ENCODE measurements around the gene INS. TPM values are rescaled to one million over a fixed set of nuclear protein-coding genes. Genes with fewer than 3 reads are reported as not detected.

INS gene
- total and polyA plus RNA-seq, 10 of the 15 experiments (the other 5 are each of a cell fraction or from before 2014, with no cell fraction given): not detected

DNA sequence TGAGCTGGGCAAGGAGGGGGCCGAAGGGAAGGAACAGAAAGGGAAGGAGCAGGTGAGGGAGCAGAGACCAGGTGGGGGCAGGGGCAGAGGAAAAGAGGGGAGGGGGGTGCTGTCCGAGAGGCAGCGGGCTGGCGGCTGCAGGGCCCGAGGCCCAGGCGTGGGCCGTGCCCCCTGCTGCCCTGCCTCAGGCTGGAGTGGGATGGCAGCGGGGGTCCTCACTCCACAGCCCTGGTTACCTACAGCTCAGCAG is 24.1 kb downstream of the INS start:
- Histone ChIP-seq H3K9ac (ENCODE audit: control insufficient read depth, insufficient read depth, low read length) (no peak overlapping the region), H4K20me1 (ENCODE audit: control insufficient read depth, insufficient read depth) (no peaks in the 10 kb centered on the region), H3K79me2 (ENCODE audit: control insufficient read depth, insufficient read depth, low read length) (no peaks in the 10 kb centered on the region), H3K4me3 (no peak overlapping the region), H3K4me2 (ENCODE audit: control insufficient read depth, insufficient read depth) (no peak overlapping the region), H3K4me1 (ENCODE audit: control insufficient read depth, insufficient read depth, low read length) (no peaks in the 10 kb centered on the region), H3K27me3 (replicated peaks in 1 of 2; ENCODE audit: control insufficient read depth in 2 of 2, insufficient read depth in 2 of 2, low read length in 1 of 2) (peaks cover 3 to 5% of the 10 kb centered on the region in 2 experiments; a peak in 3 of 4 replicates), H2AFZ (ENCODE audit: control insufficient read depth, low read depth, low read length) (no peak overlapping the region), H3K36me3 (ENCODE audit: control insufficient read depth in 2 of 2, insufficient read depth in 2 of 2, low read length in 1 of 2) (no peaks in the 10 kb centered on the region), H3K27ac (ENCODE audit: control insufficient read depth, insufficient read depth) (no peak overlapping the region), H3K9me3 (replicated peaks; ENCODE audit: control insufficient read depth, insufficient read depth, low read length) (no peaks in the 10 kb centered on the region)
- CTCF ChIA-PET: no interaction called here
- intact Hi-C loops (cut with micrococcal nuclease; ENCODE audit: unreplicated experiment): no loop called here
- in situ Hi-C loops (cut with MboI): no loop called here
- ATAC-seq (no peak), DNase-seq (ENCODE audit: low read depth, low spot score) (no peak), FAIRE-seq (no peak)
- BruUV-seq (replicated peaks): no TSS peak
- POLR2A ChIA-PET: no interaction called here
- WGBS (ENCODE audit: insufficient coverage, insufficient replicate concordance, low lambda C conversion rate, missing lambda C conversion rate): 24% methylated on average over 2 of the region's 8 CpGs
- RAD21 ChIA-PET (ENCODE audit: unreplicated experiment): no interaction called here
- SMC1A ChIA-PET (ENCODE audit: uncharacterized antibody, unreplicated experiment): no interaction called here
- TF ChIP-seq, protein P1, sequence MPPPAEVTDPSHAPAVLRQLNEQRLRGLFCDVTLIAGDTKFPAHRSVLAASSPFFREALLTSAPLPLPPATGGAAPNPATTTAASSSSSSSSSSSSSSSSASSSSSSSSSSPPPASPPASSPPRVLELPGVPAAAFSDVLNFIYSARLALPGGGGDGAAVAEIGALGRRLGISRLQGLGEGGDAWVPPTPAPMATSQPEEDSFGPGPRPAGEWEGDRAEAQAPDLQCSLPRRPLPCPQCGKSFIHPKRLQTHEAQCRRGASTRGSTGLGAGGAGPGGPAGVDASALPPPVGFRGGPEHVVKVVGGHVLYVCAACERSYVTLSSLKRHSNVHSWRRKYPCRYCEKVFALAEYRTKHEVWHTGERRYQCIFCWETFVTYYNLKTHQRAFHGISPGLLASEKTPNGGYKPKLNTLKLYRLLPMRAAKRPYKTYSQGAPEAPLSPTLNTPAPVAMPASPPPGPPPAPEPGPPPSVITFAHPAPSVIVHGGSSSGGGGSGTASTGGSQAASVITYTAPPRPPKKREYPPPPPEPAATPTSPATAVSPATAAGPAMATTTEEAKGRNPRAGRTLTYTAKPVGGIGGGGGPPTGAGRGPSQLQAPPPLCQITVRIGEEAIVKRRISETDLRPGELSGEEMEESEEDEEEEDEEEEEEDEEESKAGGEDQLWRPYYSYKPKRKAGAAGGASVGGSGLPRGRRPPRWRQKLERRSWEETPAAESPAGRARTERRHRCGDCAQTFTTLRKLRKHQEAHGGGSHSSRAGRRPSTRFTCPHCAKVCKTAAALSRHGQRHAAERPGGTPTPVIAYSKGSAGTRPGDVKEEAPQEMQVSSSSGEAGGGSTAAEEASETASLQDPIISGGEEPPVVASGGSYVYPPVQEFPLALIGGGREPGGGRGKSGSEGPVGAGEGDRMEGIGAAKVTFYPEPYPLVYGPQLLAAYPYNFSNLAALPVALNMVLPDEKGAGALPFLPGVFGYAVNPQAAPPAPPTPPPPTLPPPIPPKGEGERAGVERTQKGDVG (CRISPR knock-in tag; IDR thresholded peaks at IDR 0.05): no peak
- no peak for TF ChIP-seq SRF (IDR thresholded peaks at IDR 0.05; ENCODE audit: low read depth in 2 of 2, low read length in 2 of 2)
- no peak for TF ChIP-seq BRCA1 (IDR thresholded peaks at IDR 0.05; ENCODE audit: low read depth, low read length)
- TF ChIP-seq, protein P2, sequence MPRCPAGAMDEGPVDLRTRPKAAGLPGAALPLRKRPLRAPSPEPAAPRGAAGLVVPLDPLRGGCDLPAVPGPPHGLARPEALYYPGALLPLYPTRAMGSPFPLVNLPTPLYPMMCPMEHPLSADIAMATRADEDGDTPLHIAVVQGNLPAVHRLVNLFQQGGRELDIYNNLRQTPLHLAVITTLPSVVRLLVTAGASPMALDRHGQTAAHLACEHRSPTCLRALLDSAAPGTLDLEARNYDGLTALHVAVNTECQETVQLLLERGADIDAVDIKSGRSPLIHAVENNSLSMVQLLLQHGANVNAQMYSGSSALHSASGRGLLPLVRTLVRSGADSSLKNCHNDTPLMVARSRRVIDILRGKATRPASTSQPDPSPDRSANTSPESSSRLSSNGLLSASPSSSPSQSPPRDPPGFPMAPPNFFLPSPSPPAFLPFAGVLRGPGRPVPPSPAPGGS (IDR thresholded peaks at IDR 0.05; ENCODE audit: borderline replicate concordance, insufficient read depth, low read depth, low read length, poor library complexity, severe bottlenecking): no peak
- no peak for TF ChIP-seq JUNB (IDR thresholded peaks at IDR 0.05)
- TF ChIP-seq WRNIP1 (IDR thresholded peaks at IDR 0.05; ENCODE audit: borderline replicate concordance, low read depth, low read length): no peak
- TF ChIP-seq, protein P3, sequence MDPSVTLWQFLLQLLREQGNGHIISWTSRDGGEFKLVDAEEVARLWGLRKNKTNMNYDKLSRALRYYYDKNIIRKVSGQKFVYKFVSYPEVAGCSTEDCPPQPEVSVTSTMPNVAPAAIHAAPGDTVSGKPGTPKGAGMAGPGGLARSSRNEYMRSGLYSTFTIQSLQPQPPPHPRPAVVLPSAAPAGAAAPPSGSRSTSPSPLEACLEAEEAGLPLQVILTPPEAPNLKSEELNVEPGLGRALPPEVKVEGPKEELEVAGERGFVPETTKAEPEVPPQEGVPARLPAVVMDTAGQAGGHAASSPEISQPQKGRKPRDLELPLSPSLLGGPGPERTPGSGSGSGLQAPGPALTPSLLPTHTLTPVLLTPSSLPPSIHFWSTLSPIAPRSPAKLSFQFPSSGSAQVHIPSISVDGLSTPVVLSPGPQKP (IDR thresholded peaks at IDR 0.05; ENCODE audit: low read depth, low read length): no peak
- TF ChIP-seq BACH1 (IDR thresholded peaks at IDR 0.05; ENCODE audit: borderline replicate concordance): no peak
